Measurements from ENCODE around the gene INSIG1. TPM values are rescaled to one million over a fixed set of nuclear protein-coding genes. Genes with fewer than 3 reads are reported as not detected.

INSIG1 gene
- total RNA-seq, 1 experiment from 2014 or later = 54.7 TPM

DNA sequence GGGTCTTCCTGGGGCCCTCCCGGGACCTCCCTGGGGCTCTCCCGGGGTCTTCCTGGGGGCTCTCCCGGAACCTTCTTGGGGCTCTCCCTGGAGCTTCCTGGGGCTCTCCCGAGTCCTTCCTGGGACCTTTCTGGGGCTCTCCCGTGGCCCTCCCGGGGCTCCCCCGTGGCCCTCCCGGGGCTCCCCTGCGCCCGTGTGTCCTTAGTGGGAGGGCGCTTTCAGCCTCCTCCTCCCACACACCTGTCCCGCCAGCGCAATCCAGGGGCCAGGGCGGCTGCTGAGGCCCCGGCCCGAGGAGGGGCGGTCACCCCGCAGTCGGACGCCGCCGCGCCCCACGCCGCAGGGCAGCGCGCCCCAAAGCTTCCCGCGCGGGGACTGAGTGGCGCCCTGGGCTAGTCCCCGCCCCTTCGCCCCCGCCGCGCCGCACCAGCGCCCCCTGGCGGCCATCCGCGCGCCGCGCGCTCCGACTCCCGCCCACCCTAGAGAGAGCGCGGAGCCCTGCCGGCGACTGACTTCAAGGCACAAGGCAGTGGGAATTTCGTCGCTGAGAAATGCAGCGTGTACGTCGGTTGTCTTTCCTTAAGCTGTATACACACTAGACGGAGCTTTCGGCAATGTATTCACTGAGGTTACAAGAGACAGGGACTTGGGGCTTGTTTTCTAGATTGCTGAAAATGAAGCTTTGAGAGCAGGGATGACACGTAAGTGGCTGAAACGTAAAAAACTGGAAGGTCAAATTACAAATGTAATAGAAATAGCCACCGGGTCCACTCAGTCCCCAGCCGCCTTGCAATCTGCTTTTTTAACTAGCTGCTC, 47.1 kb downstream of the INSIG1 start:
- ATAC-seq (peak; percentile 95), DNase-seq (ENCODE audit: low read depth, low spot score) (peak; percentile 61)
- ChIA-PET RAD21 (ENCODE audit: low non-redundant PET in 1 of 2, low total read pairs in 2 of 2, uncharacterized antibody in 2 of 2, unreplicated experiment in 2 of 2) (interaction anchor here (0.6 to 1.0 kb wide), 4 partner anchors 110 to 418 kb away, joined by 3 to 4 read pairs (median 3); no protein-coding TSS in a partner anchor), POLR2A (interaction anchor here (0.7 kb wide), 1 partner anchor 356 kb away, joined by 4 read pairs; no protein-coding TSS in a partner anchor), CTCF (interaction anchor here (0.5 to 1.4 kb wide), 12 partner anchors 12 to 417 kb away, joined by 3 to 15 read pairs (median 4); no protein-coding TSS in a partner anchor)
- Histone ChIP-seq H3K9me2 (ENCODE audit: insufficient read depth) (no peaks in the 10 kb centered on the region), H3K27ac (ENCODE audit: low read depth, low read length) (peak overlapping the region; percentile 52; the same call in 1 of the 2 replicates), H3K27me3 (ENCODE audit: insufficient read depth, low read length) (no peaks in the 10 kb centered on the region), H3K79me2 (ENCODE audit: insufficient read depth, low read length) (no peaks in the 10 kb centered on the region), H2AFZ (ENCODE audit: low read depth, low read length, poor library complexity, severe bottlenecking) (peak overlapping the region; percentile 90), H3K9ac (ENCODE audit: low read length) (peak overlapping the region; percentile 46; the same call in 1 of the 2 replicates), H4K20me1 (ENCODE audit: insufficient read depth) (no peaks in the 10 kb centered on the region), H3K9me3 (ENCODE audit: control insufficient read depth in 1 of 2, insufficient read depth in 1 of 2, low read depth in 1 of 2, low read length in 2 of 2) (no peaks in the 10 kb centered on the region), H3K4me3 (replicated peaks in 1 of 2; ENCODE audit: low read depth in 1 of 2, low read length in 2 of 2) (peak overlapping the region in 1 of 2 experiments; percentile 44; a peak in 3 of 4 replicates), H3K4me1 (ENCODE audit: control insufficient read depth in 1 of 2, insufficient read depth in 2 of 2, low read length in 2 of 2) (peaks cover 8 to 10% of the 10 kb centered on the region in 2 experiments; a peak in 3 of 4 replicates), H3K36me3 (ENCODE audit: control insufficient read depth in 1 of 2, insufficient read depth in 2 of 2, low read length in 2 of 2) (no peaks in the 10 kb centered on the region), H3K4me2 (ENCODE audit: low read length) (peak overlapping the region; percentile 65)
- no TSS peak for BruUV-seq (replicated peaks)
- intact Hi-C loops (cut with micrococcal nuclease) = loop anchor here (1.0 to 10.0 kb wide), 3 partner anchors 155 to 418 kb away; partner anchors contain the start of gene PAXIP1
- TF ChIP-seq CEBPB (IDR thresholded peaks at IDR 0.05; ENCODE audit: low read depth) = no peak
- TF ChIP-seq POLR2AphosphoS5 (IDR thresholded peaks at IDR 0.05; ENCODE audit: low read depth, low read length) = peak; percentile 28; the same call in 1 of the 2 replicates
- TF ChIP-seq EZH2phosphoT487 (IDR thresholded peaks at IDR 0.05; ENCODE audit: borderline replicate concordance) = no peak
- peak; percentile 12 for TF ChIP-seq YY1 (IDR thresholded peaks at IDR 0.05; ENCODE audit: extremely low read depth, insufficient replicate concordance, low read depth, low read length)
- TF ChIP-seq SIN3A (IDR thresholded peaks at IDR 0.05; ENCODE audit: low read depth) = no peak
- no peak for TF ChIP-seq REST (IDR thresholded peaks at IDR 0.05; ENCODE audit: low read depth)
- peak; percentile 91 for TF ChIP-seq RAD21 (IDR thresholded peaks at IDR 0.05; ENCODE audit: low read depth)
- TF ChIP-seq TCF7L2 (IDR thresholded peaks at IDR 0.05; ENCODE audit: borderline replicate concordance, extremely low read depth, insufficient read depth, insufficient read length) = no peak
- TF ChIP-seq EGR1 (IDR thresholded peaks at IDR 0.05; ENCODE audit: low read depth) = peak; percentile 65; the same call in 1 of the 2 replicates
- no peak for TF ChIP-seq ZFX (IDR thresholded peaks at IDR 0.05)
- no peak for TF ChIP-seq ZNF274 (IDR thresholded peaks at IDR 0.05; ENCODE audit: low read depth, low read length)
- TF ChIP-seq CTCF (IDR thresholded peaks at IDR 0.05 in 2 of 3, conservative IDR thresholded peaks at IDR 0.05 in 1 of 3; ENCODE audit: borderline replicate concordance in 1 of 3, insufficient read depth in 1 of 3, low read depth in 2 of 3, low read length in 2 of 3) = peak; percentile 72 to 84 (median 74)
- no peak for TF ChIP-seq SRF (IDR thresholded peaks at IDR 0.05; ENCODE audit: low read depth)
- TF ChIP-seq ELF1 (IDR thresholded peaks at IDR 0.05; ENCODE audit: borderline replicate concordance, low read depth) = no peak
- no peak for TF ChIP-seq POLR2A (IDR thresholded peaks at IDR 0.05; ENCODE audit: borderline replicate concordance, extremely low read depth, insufficient read depth, insufficient read length)
- TF ChIP-seq ATF3 (IDR thresholded peaks at IDR 0.05) = no peak
- TF ChIP-seq, protein P1, sequence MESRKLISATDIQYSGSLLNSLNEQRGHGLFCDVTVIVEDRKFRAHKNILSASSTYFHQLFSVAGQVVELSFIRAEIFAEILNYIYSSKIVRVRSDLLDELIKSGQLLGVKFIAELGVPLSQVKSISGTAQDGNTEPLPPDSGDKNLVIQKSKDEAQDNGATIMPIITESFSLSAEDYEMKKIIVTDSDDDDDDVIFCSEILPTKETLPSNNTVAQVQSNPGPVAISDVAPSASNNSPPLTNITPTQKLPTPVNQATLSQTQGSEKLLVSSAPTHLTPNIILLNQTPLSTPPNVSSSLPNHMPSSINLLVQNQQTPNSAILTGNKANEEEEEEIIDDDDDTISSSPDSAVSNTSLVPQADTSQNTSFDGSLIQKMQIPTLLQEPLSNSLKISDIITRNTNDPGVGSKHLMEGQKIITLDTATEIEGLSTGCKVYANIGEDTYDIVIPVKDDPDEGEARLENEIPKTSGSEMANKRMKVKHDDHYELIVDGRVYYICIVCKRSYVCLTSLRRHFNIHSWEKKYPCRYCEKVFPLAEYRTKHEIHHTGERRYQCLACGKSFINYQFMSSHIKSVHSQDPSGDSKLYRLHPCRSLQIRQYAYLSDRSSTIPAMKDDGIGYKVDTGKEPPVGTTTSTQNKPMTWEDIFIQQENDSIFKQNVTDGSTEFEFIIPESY (IDR thresholded peaks at IDR 0.05; ENCODE audit: extremely low read depth, insufficient replicate concordance, low read length) = no peak

Data from HCT116 (cell line).